Glutamatergic neuron (in vitro differentiated cells): Measurements from ENCODE around the gene WFIKKN1. TPM values are rescaled to one million over a fixed set of nuclear protein-coding genes. Genes with fewer than 3 reads are reported as not detected.

Source experiments
- DNase-seq: peaks from one replicate; pipeline ENCODE4 v3.0.0; 2022
- H3K27ac Mint-ChIP-seq: one replicate; pipeline ENCODE4 v1.8.0; 2020; ENCODE audit warnings: mild to moderate bottlenecking, mixed read lengths, inconsistent platforms; ENCODE audit not compliant: unreplicated experiment
- H3K27me3 Mint-ChIP-seq: one replicate; pipeline ENCODE4 v1.8.0; 2020; ENCODE audit warnings: mild to moderate bottlenecking, moderate library complexity, mixed read lengths, inconsistent platforms; ENCODE audit not compliant: unreplicated experiment
- H3K36me3 Mint-ChIP-seq: one replicate; pipeline ENCODE4 v1.8.0; 2020; ENCODE audit warnings: mild to moderate bottlenecking, mixed read lengths, inconsistent platforms; ENCODE audit not compliant: unreplicated experiment
- H3K4me1 Mint-ChIP-seq: one replicate; pipeline ENCODE4 v1.8.0; 2020; ENCODE audit warnings: mild to moderate bottlenecking, low read depth, mixed read lengths, inconsistent platforms; ENCODE audit not compliant: unreplicated experiment
- H3K4me3 Mint-ChIP-seq: one replicate; pipeline ENCODE4 v1.8.0; 2020; ENCODE audit warnings: mild to moderate bottlenecking, mixed read lengths, inconsistent platforms; ENCODE audit not compliant: unreplicated experiment
- H3K9me3 Mint-ChIP-seq: one replicate; pipeline ENCODE4 v1.8.0; 2020; ENCODE audit warnings: mild to moderate bottlenecking, moderate library complexity, mixed read lengths, inconsistent platforms; ENCODE audit not compliant: unreplicated experiment
- total RNA-seq: library from RNA; stranded (reverse); fragmentation: NEBNext Ultra II Directional; extraction: Animal tissue kit (Norgen Biotek cat#: 25700); gene quantifications from one replicate; pipeline ENCODE4 v1.2.1, GENCODE V29; 2021; ENCODE audit not compliant: unreplicated experiment
- TF ChIP-seq, protein P1 (sequence below): fragments of 200-600 bp; sonication (generic); IDR thresholded peaks from one replicate; pipeline ENCODE4 v1.5.0; 2021; ENCODE audit not compliant: partially characterized antibody, unreplicated experiment

Gene WFIKKN1
- total RNA-seq, 1 donor from 2014 or later = 61.9 TPM

DNA sequence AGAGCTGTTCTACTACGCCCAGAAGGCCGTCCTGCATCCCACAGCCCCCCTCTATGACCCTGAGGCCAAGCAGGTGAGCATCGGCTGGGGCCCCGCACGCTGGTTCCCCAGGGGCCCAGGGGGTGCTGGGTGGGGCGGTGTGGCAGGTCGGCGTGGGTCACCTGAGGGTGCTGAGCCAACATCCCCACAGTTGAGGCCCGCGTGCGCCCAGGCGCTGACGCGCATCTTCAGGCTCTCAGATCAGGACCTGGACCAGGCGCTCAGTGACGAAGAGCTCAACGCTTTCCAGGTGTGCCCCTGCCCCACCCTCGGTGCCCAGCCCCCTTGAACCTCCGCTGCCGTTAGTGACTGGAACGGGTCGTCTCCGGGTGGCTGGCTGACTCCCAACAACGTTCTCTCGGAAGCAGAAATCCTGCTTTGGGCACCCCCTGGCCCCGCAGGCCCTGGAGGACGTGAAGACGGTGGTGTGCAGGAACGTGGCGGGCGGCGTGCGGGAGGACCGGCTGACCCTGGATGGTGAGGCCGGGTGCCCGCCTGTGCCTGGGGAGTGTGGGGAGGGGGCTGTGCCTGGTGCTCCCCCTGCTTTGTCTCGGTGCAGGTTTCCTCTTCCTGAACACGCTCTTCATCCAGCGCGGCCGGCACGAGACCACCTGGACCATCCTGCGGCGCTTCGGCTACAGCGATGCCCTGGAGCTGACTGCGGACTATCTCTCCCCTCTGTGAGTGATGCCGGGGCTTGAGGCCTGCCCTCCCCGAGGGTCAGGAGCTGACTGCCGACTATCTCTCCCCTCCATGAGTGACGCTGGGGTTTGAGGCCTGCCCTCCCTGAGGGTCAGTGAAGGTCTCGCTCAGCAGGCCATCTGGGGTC is 39.9 kb downstream of the WFIKKN1 start:
- H3K27ac Mint-ChIP-seq = no peak overlapping the region
- H3K36me3 Mint-ChIP-seq = no peaks in the 10 kb centered on the region
- H3K27me3 Mint-ChIP-seq = peaks cover 6% of the 10 kb centered on the region
- no peak for DNase-seq
- peaks cover 2% of the 10 kb centered on the region for H3K4me1 Mint-ChIP-seq
- H3K9me3 Mint-ChIP-seq = peaks cover 3% of the 10 kb centered on the region
- TF ChIP-seq, protein P1, sequence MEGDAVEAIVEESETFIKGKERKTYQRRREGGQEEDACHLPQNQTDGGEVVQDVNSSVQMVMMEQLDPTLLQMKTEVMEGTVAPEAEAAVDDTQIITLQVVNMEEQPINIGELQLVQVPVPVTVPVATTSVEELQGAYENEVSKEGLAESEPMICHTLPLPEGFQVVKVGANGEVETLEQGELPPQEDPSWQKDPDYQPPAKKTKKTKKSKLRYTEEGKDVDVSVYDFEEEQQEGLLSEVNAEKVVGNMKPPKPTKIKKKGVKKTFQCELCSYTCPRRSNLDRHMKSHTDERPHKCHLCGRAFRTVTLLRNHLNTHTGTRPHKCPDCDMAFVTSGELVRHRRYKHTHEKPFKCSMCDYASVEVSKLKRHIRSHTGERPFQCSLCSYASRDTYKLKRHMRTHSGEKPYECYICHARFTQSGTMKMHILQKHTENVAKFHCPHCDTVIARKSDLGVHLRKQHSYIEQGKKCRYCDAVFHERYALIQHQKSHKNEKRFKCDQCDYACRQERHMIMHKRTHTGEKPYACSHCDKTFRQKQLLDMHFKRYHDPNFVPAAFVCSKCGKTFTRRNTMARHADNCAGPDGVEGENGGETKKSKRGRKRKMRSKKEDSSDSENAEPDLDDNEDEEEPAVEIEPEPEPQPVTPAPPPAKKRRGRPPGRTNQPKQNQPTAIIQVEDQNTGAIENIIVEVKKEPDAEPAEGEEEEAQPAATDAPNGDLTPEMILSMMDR = no peak
- H3K4me3 Mint-ChIP-seq = no peak overlapping the region

DNA sequence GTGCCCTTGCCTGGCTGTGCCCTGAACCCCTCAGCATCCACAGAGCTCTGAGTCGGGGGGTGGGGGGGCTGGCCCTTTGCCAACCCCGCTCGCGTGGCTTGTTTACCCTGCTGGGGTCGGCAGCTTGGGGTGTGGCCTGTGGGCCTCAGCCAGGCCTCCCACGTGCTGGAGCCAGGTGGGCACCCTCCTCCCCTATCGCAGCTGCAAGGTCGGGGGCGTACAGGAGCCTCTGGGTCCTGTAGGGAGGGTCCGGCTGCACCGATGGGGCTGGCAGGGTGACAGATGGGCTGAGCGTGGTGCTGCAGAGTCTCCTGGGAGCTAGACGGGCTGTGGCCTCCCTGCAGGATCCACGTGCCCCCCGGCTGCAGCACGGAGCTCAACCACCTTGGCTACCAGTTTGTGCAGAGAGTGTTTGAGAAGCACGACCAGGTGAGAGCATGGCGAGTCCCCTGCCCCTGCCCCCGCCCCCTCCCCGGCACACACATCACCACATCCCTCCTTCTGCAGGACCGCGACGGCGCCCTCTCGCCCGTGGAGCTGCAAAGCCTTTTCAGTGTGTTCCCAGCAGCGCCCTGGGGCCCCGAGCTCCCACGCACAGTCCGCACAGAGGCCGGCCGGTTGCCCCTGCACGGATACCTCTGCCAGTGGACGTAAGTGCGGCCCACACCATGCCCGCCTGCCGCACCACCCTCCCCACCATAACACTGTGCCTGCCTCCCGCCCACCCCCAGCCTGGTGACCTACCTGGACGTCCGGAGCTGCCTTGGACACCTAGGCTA is 40.8 kb downstream of the WFIKKN1 start:
- H3K27me3 Mint-ChIP-seq = peaks cover 6% of the 10 kb centered on the region
- no peak overlapping the region for H3K4me3 Mint-ChIP-seq
- no peak overlapping the region for H3K27ac Mint-ChIP-seq
- no peak for DNase-seq
- peaks cover 3% of the 10 kb centered on the region for H3K9me3 Mint-ChIP-seq
- TF ChIP-seq, protein P1 = no peak
- no peaks in the 10 kb centered on the region for H3K36me3 Mint-ChIP-seq
- peaks cover 2% of the 10 kb centered on the region for H3K4me1 Mint-ChIP-seq

DNA sequence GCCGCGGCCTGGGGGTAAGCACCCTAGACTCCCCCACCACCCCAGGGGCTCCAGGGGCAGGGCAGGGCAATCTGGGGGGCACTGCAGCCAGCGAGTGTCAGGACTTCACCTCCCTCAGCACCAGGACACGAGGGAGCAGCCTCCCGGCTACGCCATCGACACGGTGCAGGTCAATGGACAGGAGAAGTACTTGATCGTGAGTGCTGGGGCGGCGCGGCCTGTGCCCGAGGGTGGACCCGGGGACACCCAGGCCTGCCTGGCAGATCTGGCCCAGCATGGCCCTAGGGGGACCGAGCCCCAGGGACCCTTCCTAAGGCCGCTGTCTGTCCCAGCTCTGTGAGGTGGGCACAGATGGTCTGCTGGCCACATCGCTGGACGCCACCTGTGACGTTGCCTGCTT is 41.6 kb downstream of the WFIKKN1 start:
- peaks cover 3% of the 10 kb centered on the region for H3K9me3 Mint-ChIP-seq
- H3K27me3 Mint-ChIP-seq = peaks cover 6% of the 10 kb centered on the region
- H3K4me3 Mint-ChIP-seq = no peak overlapping the region
- no peaks in the 10 kb centered on the region for H3K36me3 Mint-ChIP-seq
- no peak overlapping the region for H3K27ac Mint-ChIP-seq
- TF ChIP-seq, protein P1 = no peak
- no peak for DNase-seq
- peaks cover 2% of the 10 kb centered on the region for H3K4me1 Mint-ChIP-seq

DNA sequence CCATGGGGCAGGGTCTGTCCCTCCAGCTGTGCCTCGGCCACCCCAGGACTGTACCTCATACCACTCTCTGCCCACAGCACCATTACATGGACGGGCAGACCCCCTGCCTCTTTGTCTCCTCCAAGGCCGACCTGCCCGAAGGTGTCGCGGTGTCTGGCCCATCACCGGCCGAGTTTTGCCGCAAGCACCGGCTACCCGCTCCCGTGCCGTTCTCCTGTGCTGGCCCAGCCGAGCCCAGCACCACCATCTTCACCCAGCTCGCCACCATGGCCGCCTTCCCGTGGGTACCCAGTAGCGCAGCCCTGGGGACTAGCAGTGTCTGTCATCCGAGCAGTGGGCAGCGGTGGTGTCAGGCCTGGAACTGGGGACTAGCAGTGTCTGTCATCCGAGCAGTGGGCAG is 42.1 kb downstream of the WFIKKN1 start:
- DNase-seq = no peak
- H3K4me1 Mint-ChIP-seq = no peaks in the 10 kb centered on the region
- H3K4me3 Mint-ChIP-seq = no peak overlapping the region
- no peak overlapping the region for H3K27ac Mint-ChIP-seq
- peaks cover 3% of the 10 kb centered on the region for H3K9me3 Mint-ChIP-seq
- H3K36me3 Mint-ChIP-seq = no peaks in the 10 kb centered on the region
- H3K27me3 Mint-ChIP-seq = peaks cover 4% of the 10 kb centered on the region
- TF ChIP-seq, protein P1 = no peak
